Keratinocyte (primary cell): ENCODE data around the gene CNPY1. TPM values are rescaled to one million over a fixed set of nuclear protein-coding genes. Genes with fewer than 3 reads are reported as not detected.
A peak's percentile ranks its signal among the peaks of the same experiment; 100 is the strongest.

Experiments
- DNase-seq: peaks from one replicate; pipeline ENCODE4 v3.0.0-alpha.2; 2011; ENCODE audit warnings: low read depth, missing footprints, low spot score
- FAIRE-seq: peaks from 2 replicates; lab custom pipeline; 2011; peaks lifted over from hg19 to GRCh38; lab: Jason Lieb, UNC
- H2AFZ ChIP-seq: 2 replicates; pipeline ENCODE4 v1.6.0; 2012; ENCODE audit warnings: low read length, control low read depth, inconsistent platforms; ENCODE audit not compliant: control insufficient read depth
- H3K27ac ChIP-seq: 2 replicates; pipeline ENCODE4 v1.5.1; 2011; ENCODE audit warnings: low read length; ENCODE audit not compliant: control insufficient read depth, insufficient read depth
- H3K27me3 ChIP-seq: 3 replicates; pipeline ENCODE4 v1.6.0; 2011; ENCODE audit warnings: low read length; ENCODE audit not compliant: control insufficient read depth, insufficient read depth; ENCODE audit errors: extremely low read depth
- H3K36me3 ChIP-seq, 2 experiments: 2 replicates in 1 of 2; 3 replicates in 1 of 2; pipeline ENCODE4 v1.5.1; 2011; ENCODE audit warnings: low read length in 2 of 2, mild to moderate bottlenecking in 1 of 2; ENCODE audit not compliant: control insufficient read depth in 2 of 2, insufficient read depth in 2 of 2; ENCODE audit errors: extremely low read depth in 1 of 2
- H3K4me1 ChIP-seq: 3 replicates; pipeline ENCODE4 v1.5.1; 2011; ENCODE audit warnings: low read length; ENCODE audit not compliant: control insufficient read depth, insufficient read depth; ENCODE audit errors: extremely low read depth
- H3K4me2 ChIP-seq: 3 replicates; pipeline ENCODE4 v1.6.0; 2011; ENCODE audit warnings: low read depth, low read length; ENCODE audit not compliant: control insufficient read depth, insufficient read depth; ENCODE audit errors: extremely low read depth
- H3K4me3 ChIP-seq, 3 experiments: fragments of 200-600 bp in 1 of 3; sonication (generic) in 1 of 3; 2 replicates in 2 of 3; 3 replicates in 1 of 3; pipeline ENCODE4 v1.5.1; 2011 to 2016; ENCODE audit warnings: low read length in 3 of 3, mild to moderate bottlenecking in 3 of 3, control low read depth in 2 of 3, inconsistent platforms in 1 of 3, low read depth in 1 of 3, mixed read lengths in 1 of 3, mixed run types in 1 of 3, moderate library complexity in 1 of 3; ENCODE audit not compliant: control insufficient read depth in 2 of 3, insufficient read depth in 2 of 3; ENCODE audit errors: extremely low read depth in 1 of 3
- H3K79me2 ChIP-seq: 2 replicates; pipeline ENCODE4 v1.6.0; 2012; ENCODE audit warnings: low read length; ENCODE audit not compliant: control insufficient read depth, insufficient read depth
- H3K9ac ChIP-seq: 3 replicates; pipeline ENCODE4 v1.6.0; 2011; ENCODE audit warnings: low read length; ENCODE audit not compliant: control insufficient read depth, insufficient read depth; ENCODE audit errors: extremely low read depth
- H3K9me1 ChIP-seq: 3 replicates; pipeline ENCODE4 v1.6.0; 2011; ENCODE audit warnings: low read length; ENCODE audit not compliant: control insufficient read depth, insufficient read depth; ENCODE audit errors: extremely low read depth
- H3K9me3 ChIP-seq: 2 replicates; pipeline ENCODE4 v1.5.1; 2012; ENCODE audit warnings: low read depth, low read length; ENCODE audit not compliant: control insufficient read depth
- H4K20me1 ChIP-seq: 3 replicates; pipeline ENCODE4 v1.6.0; 2011; ENCODE audit warnings: low read length; ENCODE audit not compliant: control insufficient read depth, insufficient read depth; ENCODE audit errors: extremely low read depth
- CTCF ChIP-seq, 3 experiments: IDR thresholded peaks in 1 of 3; conservative IDR thresholded peaks in 1 of 3; optimal IDR thresholded peaks in 1 of 3; 2 replicates in 2 of 3; 3 replicates in 1 of 3; pipeline versions ENCODE3 to v1.5.1; 2011; ENCODE audit warnings: low read length in 3 of 3, mild to moderate bottlenecking in 3 of 3, moderate library complexity in 2 of 3, control low read depth in 1 of 3, inconsistent platforms in 1 of 3; ENCODE audit not compliant: insufficient read depth in 2 of 3; ENCODE audit errors: extremely low read depth in 1 of 3
- EZH2 ChIP-seq: IDR thresholded peaks from one replicate; pipeline ENCODE4 v1.6.1; 2012; ENCODE audit warnings: inconsistent platforms, mild to moderate bottlenecking, low read length, moderate library complexity
- dilution Hi-C: fragments of 300-500 bp; cut with MboI; formaldehyde crosslinking; loops from one replicate; pipeline ENCODE4 v1.7.0; 2020; ENCODE audit warnings: low sequenced_read_pairs; ENCODE audit not compliant: extremely low pct_ligation_motif_present
- polyA plus RNA-seq, 5 experiments: library from polyadenylated mRNA; depleted of rRNA in 3 of 5; stranded (reverse) in 3 of 5; stranded (forward) in 1 of 5; unstranded in 1 of 5; fragments of >200 nt; gene quantifications; 1 replicate in 1 of 5; 2 replicates in 3 of 5; 3 replicates in 1 of 5; pipeline versions ENCODE4 v1.2.1 to v1.2.3, GENCODE V29; 2011 to 2012; ENCODE audit warnings: missing spikeins in 2 of 5, low read depth in 1 of 5, low replicate concordance in 1 of 5

Gene CNPY1
- polyA plus RNA-seq, 1 donor (not counting 4 experiments of a cell fraction or from before 2014, with no cell fraction given): not detected

DNA sequence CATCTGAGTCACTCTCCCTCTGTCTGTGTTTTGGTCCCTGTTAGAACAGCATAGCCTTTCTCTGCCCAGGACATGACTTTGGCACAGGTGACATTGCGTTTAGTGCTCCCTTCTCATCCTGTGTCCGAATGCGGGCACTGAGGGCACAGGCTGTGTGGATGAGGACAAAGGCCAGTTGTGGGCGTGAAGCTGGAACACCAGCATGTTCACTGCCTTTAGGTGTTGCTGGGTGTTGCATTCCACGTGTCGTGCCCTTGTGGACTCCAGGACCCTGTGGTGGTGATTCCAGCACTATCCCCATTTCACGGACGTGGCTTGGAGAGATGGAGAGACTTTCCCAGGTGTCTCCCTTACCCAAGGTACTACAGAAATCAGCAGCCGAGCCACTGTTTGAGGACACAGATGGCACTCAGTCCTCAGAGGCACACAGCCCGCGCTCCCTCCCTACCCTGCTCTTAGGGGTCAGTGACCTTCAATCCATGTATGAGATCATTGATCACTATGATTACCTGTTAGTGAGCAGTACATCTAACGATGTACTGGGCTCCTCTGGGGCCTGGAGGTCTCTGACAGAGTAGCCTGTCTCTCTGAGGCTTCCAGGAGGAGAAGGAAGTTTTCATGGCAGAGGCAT, 917 bp upstream of the CNPY1 start:
- Histone ChIP-seq H3K79me2 (no peaks in the 10 kb centered on the region), H4K20me1 (no peaks in the 10 kb centered on the region), H3K9me3 (no peaks in the 10 kb centered on the region), H3K4me3 (no peak overlapping the region), H3K27me3 (peaks cover 17% of the 10 kb centered on the region), H3K27ac (no peak overlapping the region), H3K4me1 (peaks cover 12% of the 10 kb centered on the region), H3K4me2 (peak overlapping the region; percentile 52), H2AFZ (no peak overlapping the region), H3K9me1 (no peaks in the 10 kb centered on the region), H3K36me3 (no peaks in the 10 kb centered on the region), H3K9ac (no peak overlapping the region)
- no peak for FAIRE-seq
- DNase-seq: no peak
- dilution Hi-C loops: no loop called here
- TF ChIP-seq EZH2 (no peak), CTCF (optimal IDR thresholded peaks at IDR 0.05 in 1 of 3, IDR thresholded peaks at IDR 0.05 in 1 of 3, conservative IDR thresholded peaks at IDR 0.05 in 1 of 3; ENCODE audit: extremely low read depth in 1 of 3, insufficient read depth in 2 of 3, low read length in 3 of 3) (no peak)

DNA sequence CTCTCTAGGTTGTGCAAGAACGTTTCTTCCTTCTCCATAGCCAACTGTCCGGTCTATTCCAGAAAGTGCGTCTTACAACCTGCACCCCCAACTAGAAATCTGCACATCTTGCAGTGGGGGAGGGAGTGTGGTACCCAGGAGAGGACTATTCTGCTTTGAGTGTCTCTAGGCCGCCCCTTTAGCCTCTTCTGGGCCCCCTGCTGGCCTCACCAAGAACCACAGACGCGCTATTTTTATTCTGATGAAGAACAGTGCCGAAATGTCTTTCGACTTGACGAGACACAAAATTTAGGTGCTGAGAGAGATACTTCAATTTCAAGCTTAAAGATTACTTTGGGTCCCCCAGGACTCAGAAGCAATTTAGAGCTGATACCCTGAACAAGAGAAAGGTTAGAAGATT, 1.0 kb downstream of the CNPY1 start:
- dilution Hi-C loops: no loop called here
- FAIRE-seq: no peak

More for the DNA sequence above, 1.0 kb downstream of the CNPY1 start:
- H3K36me3 ChIP-seq: no peaks in the 10 kb centered on the region
- no peaks in the 10 kb centered on the region for H4K20me1 ChIP-seq
- no peak overlapping the region for H3K27ac ChIP-seq
- H2AFZ ChIP-seq: no peak overlapping the region
- peaks cover 27% of the 10 kb centered on the region for H3K27me3 ChIP-seq
- H3K4me2 ChIP-seq: no peak overlapping the region
- no peaks in the 10 kb centered on the region for H3K79me2 ChIP-seq
- H3K9ac ChIP-seq: no peak overlapping the region
- H3K9me1 ChIP-seq: no peaks in the 10 kb centered on the region
- DNase-seq: no peak
- H3K4me1 ChIP-seq: peaks cover 12% of the 10 kb centered on the region
- H3K9me3 ChIP-seq: no peaks in the 10 kb centered on the region
- TF ChIP-seq CTCF (optimal IDR thresholded peaks at IDR 0.05 in 1 of 3, IDR thresholded peaks at IDR 0.05 in 1 of 3, conservative IDR thresholded peaks at IDR 0.05 in 1 of 3; ENCODE audit: extremely low read depth in 1 of 3, insufficient read depth in 2 of 3, low read length in 3 of 3) (peak in 1 of 3 experiments; percentile 14), EZH2 (no peak)
- H3K4me3 ChIP-seq: no peak overlapping the region
